ENCODE results near the gene ERCC8.
A peak's percentile ranks its signal among the peaks of the same experiment; 100 is the strongest.

GRCh38 chr5:60959156-60959555 lies 14.3 kb upstream of the ERCC8 start:
- TF ChIP-seq, protein P1, sequence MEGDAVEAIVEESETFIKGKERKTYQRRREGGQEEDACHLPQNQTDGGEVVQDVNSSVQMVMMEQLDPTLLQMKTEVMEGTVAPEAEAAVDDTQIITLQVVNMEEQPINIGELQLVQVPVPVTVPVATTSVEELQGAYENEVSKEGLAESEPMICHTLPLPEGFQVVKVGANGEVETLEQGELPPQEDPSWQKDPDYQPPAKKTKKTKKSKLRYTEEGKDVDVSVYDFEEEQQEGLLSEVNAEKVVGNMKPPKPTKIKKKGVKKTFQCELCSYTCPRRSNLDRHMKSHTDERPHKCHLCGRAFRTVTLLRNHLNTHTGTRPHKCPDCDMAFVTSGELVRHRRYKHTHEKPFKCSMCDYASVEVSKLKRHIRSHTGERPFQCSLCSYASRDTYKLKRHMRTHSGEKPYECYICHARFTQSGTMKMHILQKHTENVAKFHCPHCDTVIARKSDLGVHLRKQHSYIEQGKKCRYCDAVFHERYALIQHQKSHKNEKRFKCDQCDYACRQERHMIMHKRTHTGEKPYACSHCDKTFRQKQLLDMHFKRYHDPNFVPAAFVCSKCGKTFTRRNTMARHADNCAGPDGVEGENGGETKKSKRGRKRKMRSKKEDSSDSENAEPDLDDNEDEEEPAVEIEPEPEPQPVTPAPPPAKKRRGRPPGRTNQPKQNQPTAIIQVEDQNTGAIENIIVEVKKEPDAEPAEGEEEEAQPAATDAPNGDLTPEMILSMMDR (IDR thresholded peaks at IDR 0.05; ENCODE audit: low read depth, low read length, missing input control) = peak; percentile 13
- no peak for TF ChIP-seq JUND (IDR thresholded peaks at IDR 0.05)
- TF ChIP-seq YY1 (IDR thresholded peaks at IDR 0.05) = no peak
- TF ChIP-seq ZBTB33 (IDR thresholded peaks at IDR 0.05) = no peak
- TF ChIP-seq, protein P2, sequence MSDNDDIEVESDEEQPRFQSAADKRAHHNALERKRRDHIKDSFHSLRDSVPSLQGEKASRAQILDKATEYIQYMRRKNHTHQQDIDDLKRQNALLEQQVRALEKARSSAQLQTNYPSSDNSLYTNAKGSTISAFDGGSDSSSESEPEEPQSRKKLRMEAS (IDR thresholded peaks at IDR 0.05) = no peak
- TF ChIP-seq HNF4G (IDR thresholded peaks at IDR 0.05) = no peak
- no peak for TF ChIP-seq REST (IDR thresholded peaks at IDR 0.05)

Measured in liver (tissue), 3 donors.